WTC11 (cell line): ENCODE results near the gene AQP12B. TPM values are rescaled to one million over a fixed set of nuclear protein-coding genes. Genes with fewer than 3 reads are reported as not detected.

Source experiments
- ATAC-seq: fragments of 200-7000 bp; cut with Tn5 transposase; 2 replicates; pipeline ENCODE4 v1.10.0; 2021; ENCODE audit warnings: mild to moderate bottlenecking, moderate library complexity
- CTCF ChIA-PET: fragments of 300-600 bp; sonication (Branson Sonifier 250); formaldehyde crosslinking; loops from one replicate; lab custom pipeline; 2021; ENCODE audit warnings: antibody characterized with exemption; lab: Charles Lee
- POLR2A ChIA-PET: fragments of 350-600 bp; sonication (Branson Sonifier 250); formaldehyde crosslinking; loops from one replicate; lab custom pipeline; 2021; ENCODE audit warnings: antibody characterized with exemption; lab: Charles Lee
- DNase-seq: peaks from one replicate; pipeline ENCODE4 v3.0.0; 2021; ENCODE audit warnings: low spot score
- H3K27ac Mint-ChIP-seq: 2 replicates; pipeline ENCODE4 v1.8.0; 2021; ENCODE audit warnings: mixed read lengths
- H3K27me3 Mint-ChIP-seq: 2 replicates; pipeline ENCODE4 v1.8.0; 2021; ENCODE audit warnings: low read depth, mild to moderate bottlenecking, moderate library complexity, mixed read lengths
- H3K36me3 Mint-ChIP-seq: 2 replicates; pipeline ENCODE4 v1.8.0; 2021; ENCODE audit warnings: mixed read lengths
- H3K4me1 Mint-ChIP-seq: 2 replicates; pipeline ENCODE4 v1.8.0; 2022; ENCODE audit warnings: mixed read lengths
- H3K4me3 Mint-ChIP-seq: 2 replicates; pipeline ENCODE4 v1.8.0; 2021; ENCODE audit warnings: mild to moderate bottlenecking, moderate library complexity, mixed read lengths
- H3K9me3 Mint-ChIP-seq: 2 replicates; pipeline ENCODE4 v1.8.0; 2021; ENCODE audit warnings: mixed read lengths
- CDX4 ChIP-seq: fragments of 250-450 bp; sonication (Bioruptor Pico); IDR thresholded peaks from 2 replicates; pipeline ENCODE4 v1.9.0; 2021; ENCODE audit warnings: moderate library complexity, mild to moderate bottlenecking, inconsistent platforms, borderline replicate concordance
- ELF4 ChIP-seq: sonication (generic); formaldehyde crosslinking; IDR thresholded peaks from 2 replicates; pipeline ENCODE4 v1.8.1; 2022; ENCODE audit warnings: low read depth, mild to moderate bottlenecking, moderate library complexity, missing genetic modification reagents
- ETV6 ChIP-seq: sonication (generic); formaldehyde crosslinking; IDR thresholded peaks from 2 replicates; pipeline ENCODE4 v1.8.1; 2022; ENCODE audit warnings: mild to moderate bottlenecking, missing genetic modification reagents
- GTF2I ChIP-seq: fragments of 250-450 bp; sonication (Bioruptor Pico); conservative IDR thresholded peaks from 2 replicates; pipeline ENCODE4 v1.4.0; 2021; ENCODE audit warnings: mild to moderate bottlenecking
- JAZF1 ChIP-seq: fragments of 250-450 bp; sonication (Bioruptor Pico); IDR thresholded peaks from 2 replicates; pipeline ENCODE4 v1.9.0; 2021; ENCODE audit warnings: moderate library complexity, mild to moderate bottlenecking, inconsistent platforms
- MYBL2 ChIP-seq: sonication (generic); formaldehyde crosslinking; IDR thresholded peaks from 2 replicates; pipeline ENCODE4 v1.8.1; 2023; ENCODE audit warnings: mild to moderate bottlenecking, moderate library complexity, missing genetic modification reagents
- NFYB ChIP-seq: sonication (generic); formaldehyde crosslinking; conservative IDR thresholded peaks from 2 replicates; pipeline ENCODE4 v1.8.0; 2022; ENCODE audit warnings: low read depth, missing genetic modification reagents
- OVOL2 ChIP-seq: fragments of 250-450 bp; sonication (Bioruptor Pico); IDR thresholded peaks from 2 replicates; pipeline ENCODE4 v1.9.0; 2021; ENCODE audit warnings: mild to moderate bottlenecking, borderline replicate concordance
- RELA ChIP-seq: sonication (generic); formaldehyde crosslinking; IDR thresholded peaks from 2 replicates; pipeline ENCODE4 v1.8.1; 2022; ENCODE audit warnings: missing genetic modification reagents, mild to moderate bottlenecking, borderline replicate concordance
- SP1 ChIP-seq: sonication (generic); formaldehyde crosslinking; conservative IDR thresholded peaks from 2 replicates; pipeline ENCODE4 v1.8.1; 2022; ENCODE audit warnings: missing genetic modification reagents
- ZNF121 ChIP-seq: sonication (generic); formaldehyde crosslinking; IDR thresholded peaks from 2 replicates; pipeline ENCODE4 v1.8.0; 2023; ENCODE audit warnings: missing genetic modification reagents
- ZNF281 ChIP-seq: sonication (generic); formaldehyde crosslinking; IDR thresholded peaks from 2 replicates; pipeline ENCODE4 v1.8.0; 2023; ENCODE audit warnings: mild to moderate bottlenecking, missing genetic modification reagents
- ZNF425 ChIP-seq: fragments of 250-450 bp; sonication (Bioruptor Pico); conservative IDR thresholded peaks from 2 replicates; pipeline ENCODE4 v1.9.0; 2021; ENCODE audit warnings: mild to moderate bottlenecking
- total RNA-seq: library from RNA; stranded (reverse); gene quantifications from 3 replicates; pipeline ENCODE4 v1.2.3, GENCODE V29; 2021
- TF ChIP-seq, protein P1 (sequence below): sonication (generic); formaldehyde crosslinking; conservative IDR thresholded peaks from 2 replicates; pipeline ENCODE4 v1.8.1; 2022; ENCODE audit warnings: mild to moderate bottlenecking, missing genetic modification reagents
- TF ChIP-seq, protein P2 (sequence below): sonication (generic); formaldehyde crosslinking; IDR thresholded peaks from 2 replicates; pipeline ENCODE4 v1.8.1; 2023; ENCODE audit warnings: mild to moderate bottlenecking, moderate library complexity, missing genetic modification reagents
- TF ChIP-seq, protein P3 (sequence below): sonication (generic); formaldehyde crosslinking; IDR thresholded peaks from 2 replicates; pipeline ENCODE4 v1.8.0; 2022; ENCODE audit warnings: missing genetic modification reagents
- TF ChIP-seq, protein P4 (sequence below): sonication (generic); formaldehyde crosslinking; IDR thresholded peaks from 2 replicates; pipeline ENCODE4 v1.8.1; 2022; ENCODE audit warnings: low read depth, mild to moderate bottlenecking, moderate library complexity, missing genetic modification reagents, borderline replicate concordance

Gene AQP12B
- total RNA-seq, 1 experiment from 2014 or later, result not detected

DNA sequence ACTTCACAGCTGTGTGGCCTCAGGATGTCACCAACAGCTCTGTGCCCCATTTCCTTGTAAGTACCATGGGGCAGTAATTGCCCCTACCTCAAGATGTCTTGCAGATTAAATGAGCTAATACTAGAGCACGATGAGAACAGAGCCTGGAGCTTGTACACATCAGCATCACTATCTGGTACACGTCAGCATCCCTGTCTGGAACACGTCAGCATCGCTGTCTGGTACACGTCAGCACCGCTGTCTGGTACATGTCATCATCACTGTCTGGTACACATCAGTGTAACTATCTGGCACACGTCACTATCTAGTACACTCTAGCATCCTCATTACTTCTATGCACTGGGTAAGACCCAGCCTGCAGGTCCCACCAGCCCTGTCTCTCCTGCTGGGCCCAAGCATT lies 46.1 kb upstream of the AQP12B start (continued):
- TF ChIP-seq ELF4 (CRISPR knock-in tag) (no peak), ZNF281 (CRISPR knock-in tag) (no peak), NFYB (CRISPR knock-in tag) (no peak), SP1 (CRISPR knock-in tag) (no peak), MYBL2 (CRISPR knock-in tag) (no peak)
- TF ChIP-seq, protein P1, sequence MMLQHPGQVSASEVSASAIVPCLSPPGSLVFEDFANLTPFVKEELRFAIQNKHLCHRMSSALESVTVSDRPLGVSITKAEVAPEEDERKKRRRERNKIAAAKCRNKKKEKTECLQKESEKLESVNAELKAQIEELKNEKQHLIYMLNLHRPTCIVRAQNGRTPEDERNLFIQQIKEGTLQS (CRISPR knock-in tag), result no peak
- TF ChIP-seq, protein P2, sequence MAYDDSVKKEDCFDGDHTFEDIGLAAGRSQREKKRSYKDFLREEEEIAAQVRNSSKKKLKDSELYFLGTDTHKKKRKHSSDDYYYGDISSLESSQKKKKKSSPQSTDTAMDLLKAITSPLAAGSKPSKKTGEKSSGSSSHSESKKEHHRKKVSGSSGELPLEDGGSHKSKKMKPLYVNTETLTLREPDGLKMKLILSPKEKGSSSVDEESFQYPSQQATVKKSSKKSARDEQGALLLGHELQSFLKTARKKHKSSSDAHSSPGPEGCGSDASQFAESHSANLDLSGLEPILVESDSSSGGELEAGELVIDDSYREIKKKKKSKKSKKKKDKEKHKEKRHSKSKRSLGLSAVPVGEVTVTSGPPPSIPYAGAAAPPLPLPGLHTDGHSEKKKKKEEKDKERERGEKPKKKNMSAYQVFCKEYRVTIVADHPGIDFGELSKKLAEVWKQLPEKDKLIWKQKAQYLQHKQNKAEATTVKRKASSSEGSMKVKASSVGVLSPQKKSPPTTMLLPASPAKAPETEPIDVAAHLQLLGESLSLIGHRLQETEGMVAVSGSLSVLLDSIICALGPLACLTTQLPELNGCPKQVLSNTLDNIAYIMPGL (CRISPR knock-in tag), result no peak

DNA sequence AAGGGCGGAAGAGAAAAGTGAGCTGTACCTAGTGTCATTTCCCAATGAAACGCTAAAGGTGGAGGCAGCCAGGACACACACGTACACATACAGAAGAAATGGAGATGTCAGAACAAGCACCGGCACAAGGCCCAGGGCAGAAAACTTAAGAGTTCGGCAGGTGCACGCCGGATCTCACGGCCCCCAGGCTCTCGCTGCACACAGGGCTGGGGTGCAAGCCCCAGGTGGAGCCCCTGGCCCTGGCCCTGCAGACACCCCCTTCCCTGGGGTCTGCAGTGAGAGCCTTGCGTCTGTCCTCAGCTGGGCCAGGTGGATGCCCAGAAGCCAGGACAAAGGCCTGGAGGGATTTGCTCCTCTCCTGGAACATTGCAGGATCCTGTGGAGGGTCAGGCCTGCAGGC lies 45.7 kb upstream of the AQP12B start:
- no peak for TF ChIP-seq RELA (CRISPR knock-in tag)
- no peak for TF ChIP-seq GTF2I (CRISPR knock-in tag)
- Mint-ChIP-seq H3K4me1 (no peaks in the 10 kb centered on the region), H3K9me3 (no peaks in the 10 kb centered on the region), H3K27ac (no peak overlapping the region), H3K27me3 (no peaks in the 10 kb centered on the region), H3K36me3 (peaks cover 20% of the 10 kb centered on the region), H3K4me3 (no peak overlapping the region)
- no peak for DNase-seq
- ChIA-PET POLR2A (no interaction called here), CTCF (no interaction called here)
- no peak for ATAC-seq

- Mint-ChIP-seq H3K9me3 (no peaks in the 10 kb centered on the region), H3K27ac (no peak overlapping the region), H3K36me3 (peaks cover 23% of the 10 kb centered on the region), H3K4me1 (no peaks in the 10 kb centered on the region), H3K27me3 (no peaks in the 10 kb centered on the region), H3K4me3 (no peak overlapping the region)
- ATAC-seq (no peak), DNase-seq (no peak)
- ChIA-PET POLR2A (no interaction called here), CTCF (no interaction called here)
- no peak for TF ChIP-seq ZNF121 (CRISPR knock-in tag)
- TF ChIP-seq JAZF1 (CRISPR knock-in tag), result no peak
- no peak for TF ChIP-seq ELF4 (CRISPR knock-in tag)
- no peak for TF ChIP-seq ETV6 (CRISPR knock-in tag)
- TF ChIP-seq CDX4 (CRISPR knock-in tag), result no peak
- TF ChIP-seq OVOL2 (CRISPR knock-in tag), result no peak
- TF ChIP-seq, protein P3, sequence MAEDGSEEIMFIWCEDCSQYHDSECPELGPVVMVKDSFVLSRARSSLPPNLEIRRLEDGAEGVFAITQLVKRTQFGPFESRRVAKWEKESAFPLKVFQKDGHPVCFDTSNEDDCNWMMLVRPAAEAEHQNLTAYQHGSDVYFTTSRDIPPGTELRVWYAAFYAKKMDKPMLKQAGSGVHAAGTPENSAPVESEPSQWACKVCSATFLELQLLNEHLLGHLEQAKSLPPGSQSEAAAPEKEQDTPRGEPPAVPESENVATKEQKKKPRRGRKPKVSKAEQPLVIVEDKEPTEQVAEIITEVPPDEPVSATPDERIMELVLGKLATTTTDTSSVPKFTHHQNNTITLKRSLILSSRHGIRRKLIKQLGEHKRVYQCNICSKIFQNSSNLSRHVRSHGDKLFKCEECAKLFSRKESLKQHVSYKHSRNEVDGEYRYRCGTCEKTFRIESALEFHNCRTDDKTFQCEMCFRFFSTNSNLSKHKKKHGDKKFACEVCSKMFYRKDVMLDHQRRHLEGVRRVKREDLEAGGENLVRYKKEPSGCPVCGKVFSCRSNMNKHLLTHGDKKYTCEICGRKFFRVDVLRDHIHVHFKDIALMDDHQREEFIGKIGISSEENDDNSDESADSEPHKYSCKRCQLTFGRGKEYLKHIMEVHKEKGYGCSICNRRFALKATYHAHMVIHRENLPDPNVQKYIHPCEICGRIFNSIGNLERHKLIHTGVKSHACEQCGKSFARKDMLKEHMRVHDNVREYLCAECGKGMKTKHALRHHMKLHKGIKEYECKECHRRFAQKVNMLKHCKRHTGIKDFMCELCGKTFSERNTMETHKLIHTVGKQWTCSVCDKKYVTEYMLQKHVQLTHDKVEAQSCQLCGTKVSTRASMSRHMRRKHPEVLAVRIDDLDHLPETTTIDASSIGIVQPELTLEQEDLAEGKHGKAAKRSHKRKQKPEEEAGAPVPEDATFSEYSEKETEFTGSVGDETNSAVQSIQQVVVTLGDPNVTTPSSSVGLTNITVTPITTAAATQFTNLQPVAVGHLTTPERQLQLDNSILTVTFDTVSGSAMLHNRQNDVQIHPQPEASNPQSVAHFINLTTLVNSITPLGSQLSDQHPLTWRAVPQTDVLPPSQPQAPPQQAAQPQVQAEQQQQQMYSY (CRISPR knock-in tag), result no peak
- no peak for TF ChIP-seq ZNF425 (CRISPR knock-in tag)
- TF ChIP-seq, protein P4, sequence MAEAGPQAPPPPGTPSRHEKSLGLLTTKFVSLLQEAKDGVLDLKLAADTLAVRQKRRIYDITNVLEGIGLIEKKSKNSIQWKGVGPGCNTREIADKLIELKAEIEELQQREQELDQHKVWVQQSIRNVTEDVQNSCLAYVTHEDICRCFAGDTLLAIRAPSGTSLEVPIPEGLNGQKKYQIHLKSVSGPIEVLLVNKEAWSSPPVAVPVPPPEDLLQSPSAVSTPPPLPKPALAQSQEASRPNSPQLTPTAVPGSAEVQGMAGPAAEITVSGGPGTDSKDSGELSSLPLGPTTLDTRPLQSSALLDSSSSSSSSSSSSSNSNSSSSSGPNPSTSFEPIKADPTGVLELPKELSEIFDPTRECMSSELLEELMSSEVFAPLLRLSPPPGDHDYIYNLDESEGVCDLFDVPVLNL (CRISPR knock-in tag), result no peak
These were observed 45.2 kb upstream of the AQP12B start for GRCh38 chr2:240727913-240728312.
